ENCODE measurements around the gene NMBR. TPM values are rescaled to one million over a fixed set of nuclear protein-coding genes. Genes with fewer than 3 reads are reported as not detected.

NMBR gene
- total RNA-seq, 1 donor: not detected

- Histone ChIP-seq H3K79me2 (ENCODE audit: insufficient read depth, low read length) (no peaks in the 10 kb centered on the region), H4K20me1 (ENCODE audit: insufficient read depth, low read length) (peaks cover 2% of the 10 kb centered on the region), H3K4me1 (ENCODE audit: insufficient read depth, low read length) (no peaks in the 10 kb centered on the region), H3K4me2 (ENCODE audit: insufficient read depth, low read length) (no peak overlapping the region), H3K27me3 (ENCODE audit: insufficient read depth, low read length) (no peaks in the 10 kb centered on the region), H3K9me3 (ENCODE audit: low read depth, low read length) (no peaks in the 10 kb centered on the region), H3K36me3 (ENCODE audit: insufficient read depth, low read length) (peaks cover 4% of the 10 kb centered on the region), H2AFZ (ENCODE audit: low read length) (no peak overlapping the region), H3K27ac (ENCODE audit: low read depth, low read length) (no peak overlapping the region), H3K4me3 (ENCODE audit: insufficient read depth, low read length) (no peak overlapping the region)
- no peak for DNase-seq (ENCODE audit: insufficient read length, low spot score, missing footprints)
- TF ChIP-seq CTCF (IDR thresholded peaks at IDR 0.05; ENCODE audit: extremely low read depth, low read depth, low read length): no peak
Observed at GRCh38 chr6:142184307-142184706, 37.4 kb upstream of the NMBR start.

- Histone ChIP-seq H3K36me3 (ENCODE audit: insufficient read depth, low read length) (peaks cover 4% of the 10 kb centered on the region), H3K4me3 (ENCODE audit: insufficient read depth, low read length) (no peak overlapping the region), H3K79me2 (ENCODE audit: insufficient read depth, low read length) (no peaks in the 10 kb centered on the region), H3K9me3 (ENCODE audit: low read depth, low read length) (no peaks in the 10 kb centered on the region), H3K4me1 (ENCODE audit: insufficient read depth, low read length) (no peaks in the 10 kb centered on the region), H3K27ac (ENCODE audit: low read depth, low read length) (no peak overlapping the region), H2AFZ (ENCODE audit: low read length) (no peak overlapping the region), H3K4me2 (ENCODE audit: insufficient read depth, low read length) (no peak overlapping the region), H3K27me3 (ENCODE audit: insufficient read depth, low read length) (no peaks in the 10 kb centered on the region), H4K20me1 (ENCODE audit: insufficient read depth, low read length) (peaks cover 2% of the 10 kb centered on the region)
- DNase-seq (ENCODE audit: insufficient read length, low spot score, missing footprints): no peak
- TF ChIP-seq CTCF (IDR thresholded peaks at IDR 0.05; ENCODE audit: extremely low read depth, low read depth, low read length): no peak
Observed at GRCh38 chr6:142183351-142183750, 36.4 kb upstream of the NMBR start.

- H3K27me3 ChIP-seq (ENCODE audit: insufficient read depth, low read length): no peaks in the 10 kb centered on the region
- H4K20me1 ChIP-seq (ENCODE audit: insufficient read depth, low read length): peaks cover 2% of the 10 kb centered on the region
- H3K9me3 ChIP-seq (ENCODE audit: low read depth, low read length): no peaks in the 10 kb centered on the region
- no peak overlapping the region for H2AFZ ChIP-seq (ENCODE audit: low read length)
- H3K27ac ChIP-seq (ENCODE audit: low read depth, low read length): no peak overlapping the region
- no peaks in the 10 kb centered on the region for H3K79me2 ChIP-seq (ENCODE audit: insufficient read depth, low read length)
- TF ChIP-seq CTCF (IDR thresholded peaks at IDR 0.05; ENCODE audit: extremely low read depth, low read depth, low read length): no peak
- no peak overlapping the region for H3K4me3 ChIP-seq (ENCODE audit: insufficient read depth, low read length)
- H3K36me3 ChIP-seq (ENCODE audit: insufficient read depth, low read length): peaks cover 4% of the 10 kb centered on the region
- DNase-seq (ENCODE audit: insufficient read length, low spot score, missing footprints): no peak
- no peak overlapping the region for H3K4me2 ChIP-seq (ENCODE audit: insufficient read depth, low read length)
- no peaks in the 10 kb centered on the region for H3K4me1 ChIP-seq (ENCODE audit: insufficient read depth, low read length)
Observed at GRCh38 chr6:142182004-142182403, 35.1 kb upstream of the NMBR start.

GRCh38 chr6:142178129-142178528, 31.2 kb upstream of the NMBR start:
- no peak for TF ChIP-seq CTCF (IDR thresholded peaks at IDR 0.05; ENCODE audit: extremely low read depth, low read depth, low read length)
- Histone ChIP-seq H3K79me2 (ENCODE audit: insufficient read depth, low read length) (no peaks in the 10 kb centered on the region), H3K36me3 (ENCODE audit: insufficient read depth, low read length) (peaks cover 11% of the 10 kb centered on the region), H4K20me1 (ENCODE audit: insufficient read depth, low read length) (no peaks in the 10 kb centered on the region), H3K4me2 (ENCODE audit: insufficient read depth, low read length) (no peak overlapping the region), H3K27ac (ENCODE audit: low read depth, low read length) (no peak overlapping the region), H3K9me3 (ENCODE audit: low read depth, low read length) (no peaks in the 10 kb centered on the region), H3K4me1 (ENCODE audit: insufficient read depth, low read length) (no peaks in the 10 kb centered on the region), H3K27me3 (ENCODE audit: insufficient read depth, low read length) (no peaks in the 10 kb centered on the region), H2AFZ (ENCODE audit: low read length) (no peak overlapping the region), H3K4me3 (ENCODE audit: insufficient read depth, low read length) (no peak overlapping the region)
- peak; percentile 17 for DNase-seq (ENCODE audit: insufficient read length, low spot score, missing footprints)

Data from osteoblast (primary cell).